CD4-positive, CD25-positive, alpha-beta regulatory T cell (primary cell): Measurements from ENCODE around the gene ACTN4. TPM values are rescaled to one million over a fixed set of nuclear protein-coding genes. Genes with fewer than 3 reads are reported as not detected.

Source experiments
- ATAC-seq, 2 donors: fragments of 150-1000 bp; cut with Tn5 transposase; one replicate each; pipeline ENCODE4 v1.10.0; 2021; ENCODE audit warnings: low read depth in 2 of 2, moderate number of reproducible peaks in 2 of 2, moderate library complexity in 1 of 2
- DNase-seq, 3 donors: peaks; one replicate each; pipeline versions ENCODE4 v3.0.0 to v3.0.0-alpha.2; 2012 to 2022; ENCODE audit warnings: mixed read lengths in 1 of 3
- H3K27ac ChIP-seq: one replicate; pipeline ENCODE4 v1.7.0; 2013; ENCODE audit warnings: mild to moderate bottlenecking, low read length; ENCODE audit not compliant: insufficient read depth, poor library complexity, severe bottlenecking
- H3K27me3 ChIP-seq: one replicate; pipeline ENCODE4 v1.7.0; 2013; ENCODE audit warnings: low read length; ENCODE audit not compliant: control insufficient read depth, insufficient read depth
- H3K36me3 ChIP-seq: one replicate; pipeline ENCODE4 v1.7.0; 2013; ENCODE audit warnings: mild to moderate bottlenecking, low read length, moderate library complexity; ENCODE audit not compliant: control insufficient read depth, insufficient read depth
- H3K4me1 ChIP-seq: 2 replicates; pipeline ENCODE4 v1.7.0; 2013; ENCODE audit warnings: mild to moderate bottlenecking, low read length; ENCODE audit not compliant: insufficient read depth, control insufficient read depth, poor library complexity, severe bottlenecking
- H3K4me3 ChIP-seq: one replicate; pipeline ENCODE4 v1.7.0; 2013; ENCODE audit warnings: low read depth, mild to moderate bottlenecking, low read length, moderate library complexity
- H3K9me3 ChIP-seq, 2 experiments: 1 replicate in 1 of 2; 2 replicates in 1 of 2; pipeline ENCODE4 v1.7.0; 2013; ENCODE audit warnings: low read length in 2 of 2, mild to moderate bottlenecking in 1 of 2, moderate library complexity in 1 of 2; ENCODE audit not compliant: control insufficient read depth in 2 of 2
- H3K27ac Mint-ChIP-seq, 3 donors: one replicate each; pipeline ENCODE4 v1.8.0; 2020 to 2022; ENCODE audit warnings: mild to moderate bottlenecking in 3 of 3, mixed read lengths in 3 of 3, moderate library complexity in 2 of 3
- H3K27me3 Mint-ChIP-seq: one replicate; pipeline ENCODE4 v1.8.0; 2022; ENCODE audit warnings: mild to moderate bottlenecking, mixed read lengths
- H3K36me3 Mint-ChIP-seq: one replicate; pipeline ENCODE4 v1.8.0; 2020; ENCODE audit warnings: mixed read lengths
- H3K4me1 Mint-ChIP-seq, 4 donors: one replicate each; pipeline ENCODE4 v1.8.0; 2020 to 2022; ENCODE audit warnings: mixed read lengths in 4 of 4, mild to moderate bottlenecking in 1 of 4
- H3K4me3 Mint-ChIP-seq, 4 donors: one replicate each; pipeline ENCODE4 v1.8.0; 2020 to 2022; ENCODE audit warnings: mild to moderate bottlenecking in 4 of 4, mixed read lengths in 4 of 4, moderate library complexity in 3 of 4
- H3K9me3 Mint-ChIP-seq, 7 donors: one replicate each; pipeline ENCODE4 v1.8.0; 2020 to 2022; ENCODE audit warnings: mixed read lengths in 7 of 7, mild to moderate bottlenecking in 3 of 7, moderate library complexity in 2 of 7
- polyA plus RNA-seq, 4 donors: library from polyadenylated mRNA; unstranded; fragments of 300-500 nt; fragmentation: Illumina TruSeq; gene quantifications; one replicate each; pipeline ENCODE4 v1.2.3, GENCODE V29; 2021
- total RNA-seq: library from RNA; stranded (reverse); gene quantifications from one replicate; pipeline ENCODE4 v1.2.3, GENCODE V29; 2022

The ACTN4 gene
- total and polyA plus RNA-seq, 5 donors from 2014 or later: 11.2 to 323 (median 20.2) TPM

GRCh38 chr19:38741670-38742069, 94.2 kb downstream of the ACTN4 start:
- DNase-seq: no peak
- Mint-ChIP-seq H3K4me1 (peaks cover 0 to 25% (median 8%) of the 10 kb centered on the region in 4 donors), H3K36me3 (no peaks in the 10 kb centered on the region), H3K4me3 (no peak overlapping the region), H3K27ac (no peak overlapping the region), H3K27me3 (no peaks in the 10 kb centered on the region), H3K9me3 (peaks cover 0 to 2% (median 0%) of the 10 kb centered on the region in 7 donors)
- H3K27me3 ChIP-seq: no peaks in the 10 kb centered on the region
- no peak for ATAC-seq
- no peak overlapping the region for H3K4me3 ChIP-seq
- peaks cover 19% of the 10 kb centered on the region for H3K4me1 ChIP-seq
- no peaks in the 10 kb centered on the region for H3K9me3 ChIP-seq
- no peak overlapping the region for H3K27ac ChIP-seq
- H3K36me3 ChIP-seq: no peaks in the 10 kb centered on the region

DNA sequence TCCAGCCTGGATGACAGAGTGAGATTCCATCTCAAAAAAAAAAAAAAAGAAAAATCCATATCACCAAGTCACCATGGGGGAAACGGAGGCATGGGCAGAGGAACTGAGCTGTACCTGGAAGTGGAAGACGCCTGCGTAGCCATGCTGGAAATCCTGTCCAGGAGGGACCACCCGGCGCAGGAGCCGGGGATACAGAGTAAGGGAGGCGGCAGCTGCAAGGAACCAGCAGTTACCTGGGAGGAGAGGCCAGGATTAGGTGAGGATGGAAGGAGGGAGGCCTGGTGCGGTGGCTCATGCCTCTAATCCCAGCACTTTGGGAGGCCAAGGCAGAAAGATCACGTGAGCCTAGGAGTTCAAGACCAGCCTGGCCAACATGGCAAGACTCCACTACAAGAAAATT, 94.8 kb downstream of the ACTN4 start:
- H3K9me3 Mint-ChIP-seq: peaks cover 0 to 2% (median 0%) of the 10 kb centered on the region in 7 donors
- DNase-seq (no peak), ATAC-seq (no peak)
- Histone ChIP-seq H3K27me3 (no peaks in the 10 kb centered on the region), H3K27ac (no peak overlapping the region), H3K4me3 (no peak overlapping the region), H3K9me3 (no peaks in the 10 kb centered on the region), H3K36me3 (no peaks in the 10 kb centered on the region), H3K4me1 (peaks cover 13% of the 10 kb centered on the region)
- H3K4me1 Mint-ChIP-seq: peaks cover 0 to 25% (median 8%) of the 10 kb centered on the region in 4 donors
- no peak overlapping the region for H3K27ac Mint-ChIP-seq
- H3K27me3 Mint-ChIP-seq: no peaks in the 10 kb centered on the region
- H3K4me3 Mint-ChIP-seq: no peak overlapping the region
- no peaks in the 10 kb centered on the region for H3K36me3 Mint-ChIP-seq

- no peak overlapping the region for H3K27ac Mint-ChIP-seq
Observed at GRCh38 chr19:38742906-38743305, 95.5 kb downstream of the ACTN4 start.

GRCh38 chr19:38743394-38744297, 96.2 kb downstream of the ACTN4 start:
- Histone ChIP-seq H3K9me3 (no peaks in the 10 kb centered on the region), H3K4me1 (peaks cover 10% of the 10 kb centered on the region), H3K4me3 (no peak overlapping the region), H3K27me3 (no peaks in the 10 kb centered on the region), H3K36me3 (no peaks in the 10 kb centered on the region), H3K27ac (no peak overlapping the region)
- no peak overlapping the region for H3K4me3 Mint-ChIP-seq
- no peak overlapping the region for H3K27ac Mint-ChIP-seq
- H3K4me1 Mint-ChIP-seq: peaks cover 0 to 15% (median 3%) of the 10 kb centered on the region in 4 donors
- peaks cover 4% of the 10 kb centered on the region for H3K27me3 Mint-ChIP-seq
- DNase-seq: no peak
- peaks cover 0 to 2% (median 0%) of the 10 kb centered on the region in 7 donors for H3K9me3 Mint-ChIP-seq
- H3K36me3 Mint-ChIP-seq: no peaks in the 10 kb centered on the region
- ATAC-seq: no peak

More at GRCh38 chr19:38742906-38743305, 95.5 kb downstream of the ACTN4 start:
- Mint-ChIP-seq H3K27me3 (no peaks in the 10 kb centered on the region), H3K4me3 (no peak overlapping the region), H3K4me1 (peaks cover 0 to 20% (median 4%) of the 10 kb centered on the region in 4 donors), H3K9me3 (peaks cover 0 to 2% (median 0%) of the 10 kb centered on the region in 7 donors), H3K36me3 (no peaks in the 10 kb centered on the region)
- DNase-seq (no peak), ATAC-seq (no peak)
- Histone ChIP-seq H3K27ac (no peak overlapping the region), H3K9me3 (no peaks in the 10 kb centered on the region), H3K4me1 (peaks cover 10% of the 10 kb centered on the region), H3K4me3 (no peak overlapping the region), H3K27me3 (no peaks in the 10 kb centered on the region), H3K36me3 (no peaks in the 10 kb centered on the region)

- Mint-ChIP-seq H3K27me3 (peaks cover 9% of the 10 kb centered on the region), H3K9me3 (peaks cover 0 to 2% (median 0%) of the 10 kb centered on the region in 7 donors), H3K36me3 (no peaks in the 10 kb centered on the region), H3K4me3 (no peak within 1 kb of the TSS), H3K4me1 (peaks cover 0 to 9% (median 3%) of the 10 kb centered on the region in 4 donors), H3K27ac (peak within 1 kb of the TSS in 1 of 3 donors; percentile 48)
- H3K9me3 ChIP-seq: no peaks in the 10 kb centered on the region
- no peak within 1 kb of the TSS for H3K4me3 ChIP-seq
- no peak for ATAC-seq
- no peaks in the 10 kb centered on the region for H3K36me3 ChIP-seq
- H3K27me3 ChIP-seq: no peaks in the 10 kb centered on the region
- no peak for DNase-seq
- no peak within 1 kb of the TSS for H3K27ac ChIP-seq
- peaks cover 10% of the 10 kb centered on the region for H3K4me1 ChIP-seq
Observed at GRCh38 chr19:38744298-38744681, 96.8 kb downstream of the ACTN4 start, which contains the start of gene CAPN12. CAPN12 (minus strand) TSS chr19:38744474; CDS start chr19:38744165, 309 bp downstream.

- H3K4me1 Mint-ChIP-seq: peaks cover 0 to 4% (median under 1%) of the 10 kb centered on the region in 4 donors
- DNase-seq (no peak), ATAC-seq (no peak)
- Histone ChIP-seq H3K36me3 (no peaks in the 10 kb centered on the region), H3K27me3 (no peaks in the 10 kb centered on the region), H3K27ac (no peak overlapping the region), H3K9me3 (no peaks in the 10 kb centered on the region), H3K4me3 (no peak overlapping the region), H3K4me1 (peaks cover 5% of the 10 kb centered on the region)
- H3K36me3 Mint-ChIP-seq: no peaks in the 10 kb centered on the region
- H3K27me3 Mint-ChIP-seq: peaks cover 15% of the 10 kb centered on the region
- no peak overlapping the region for H3K4me3 Mint-ChIP-seq
- H3K27ac Mint-ChIP-seq: peak overlapping the region in 1 of 3 donors; percentile 48
- H3K9me3 Mint-ChIP-seq: peaks cover 0 to 2% (median 0%) of the 10 kb centered on the region in 7 donors
Observed at GRCh38 chr19:38744874-38745273, 97.4 kb downstream of the ACTN4 start.

DNA sequence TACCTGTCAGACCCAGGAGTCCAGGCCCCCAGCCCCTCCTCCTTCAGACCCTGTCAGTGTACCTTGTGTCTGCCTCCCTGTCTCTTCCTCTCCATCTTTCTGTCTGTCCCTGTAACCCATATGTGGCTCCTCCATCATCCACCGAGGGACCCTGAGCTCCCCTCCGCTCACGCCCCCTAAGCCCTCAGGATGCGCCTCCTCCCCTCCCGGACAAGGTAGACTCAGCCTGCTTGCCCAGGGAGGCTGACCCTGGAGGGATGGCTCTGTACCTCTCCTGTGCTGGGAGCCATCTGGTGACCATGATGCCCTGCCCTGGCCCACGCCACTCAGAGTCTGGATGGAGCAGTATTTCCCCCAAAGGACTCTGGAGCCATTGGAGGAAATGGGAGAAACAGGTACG, 97.9 kb downstream of the ACTN4 start:
- no peak for DNase-seq
- H3K4me1 Mint-ChIP-seq: peaks cover 0 to 4% (median 0%) of the 10 kb centered on the region in 4 donors
- no peak overlapping the region for H3K4me3 ChIP-seq
- peaks cover 16% of the 10 kb centered on the region for H3K27me3 Mint-ChIP-seq
- no peak overlapping the region for H3K4me3 Mint-ChIP-seq
- no peak for ATAC-seq
- H3K27ac Mint-ChIP-seq: peak overlapping the region in 1 of 3 donors; percentile 48
- H3K36me3 ChIP-seq: no peaks in the 10 kb centered on the region
- no peak overlapping the region for H3K27ac ChIP-seq
- no peaks in the 10 kb centered on the region for H3K27me3 ChIP-seq
- H3K9me3 ChIP-seq: no peaks in the 10 kb centered on the region
- peaks cover 0 to 2% (median 0%) of the 10 kb centered on the region in 7 donors for H3K9me3 Mint-ChIP-seq
- H3K36me3 Mint-ChIP-seq: no peaks in the 10 kb centered on the region
- peaks cover under 1% of the 10 kb centered on the region for H3K4me1 ChIP-seq
